ENCODE results near the gene MUC20. TPM values are rescaled to one million over a fixed set of nuclear protein-coding genes. Genes with fewer than 3 reads are reported as not detected.
"Not testable (repeated sequence)": the region's sequence is repeated elsewhere in the genome, so short reads cannot be mapped to it uniquely, and the experiment has no call there.

MUC20 gene
- total RNA-seq, 1 donor from 2014 or later, result 2.3 TPM

- Mint-ChIP-seq H3K36me3 (ENCODE audit: low read depth) (no peaks in the 10 kb centered on the region), H3K27me3 (ENCODE audit: low read depth) (peaks cover 28% of the 10 kb centered on the region), H3K9me3 (no peaks in the 10 kb centered on the region), H3K27ac (ENCODE audit: unreplicated experiment) (no peak overlapping the region), H3K4me3 (no peak overlapping the region), H3K4me1 (no peaks in the 10 kb centered on the region)
- TF ChIP-seq CTCF (conservative IDR thresholded peaks at IDR 0.05), result no peak
- DNase-seq (ENCODE audit: low read depth, low spot score), result no peak
Measured at GRCh38 chr3:195739561-195740111, 18.9 kb downstream of the MUC20 start.

GRCh38 chr3:195744437-195744836 is 23.7 kb downstream of the MUC20 start:
- no peak overlapping the region for H3K4me3 Mint-ChIP-seq
- peaks cover 2% of the 10 kb centered on the region for H3K36me3 Mint-ChIP-seq (ENCODE audit: low read depth)
- peaks cover 4% of the 10 kb centered on the region for H3K4me1 Mint-ChIP-seq
- no peaks in the 10 kb centered on the region for H3K9me3 Mint-ChIP-seq
- no peak overlapping the region for H3K27ac Mint-ChIP-seq (ENCODE audit: unreplicated experiment)
- no peak for TF ChIP-seq CTCF (conservative IDR thresholded peaks at IDR 0.05)
- DNase-seq (ENCODE audit: low read depth, low spot score), result no peak
- H3K27me3 Mint-ChIP-seq (ENCODE audit: low read depth), result peaks cover 63% of the 10 kb centered on the region

- TF ChIP-seq CTCF (conservative IDR thresholded peaks at IDR 0.05), result no peak
- Mint-ChIP-seq H3K4me1 (peaks cover 4% of the 10 kb centered on the region), H3K36me3 (ENCODE audit: low read depth) (peaks cover 2% of the 10 kb centered on the region), H3K27ac (ENCODE audit: unreplicated experiment) (no peak overlapping the region), H3K4me3 (no peak overlapping the region), H3K27me3 (ENCODE audit: low read depth) (peaks cover 56% of the 10 kb centered on the region), H3K9me3 (no peaks in the 10 kb centered on the region)
- no peak for DNase-seq (ENCODE audit: low read depth, low spot score)
Measured at GRCh38 chr3:195746346-195746745, 25.6 kb downstream of the MUC20 start.

GRCh38 chr3:195746751-195747150 is 26.0 kb downstream of the MUC20 start:
- H3K4me1 Mint-ChIP-seq, result peaks cover 4% of the 10 kb centered on the region
- TF ChIP-seq CTCF (conservative IDR thresholded peaks at IDR 0.05), result no peak
- peaks cover 2% of the 10 kb centered on the region for H3K36me3 Mint-ChIP-seq (ENCODE audit: low read depth)
- H3K27me3 Mint-ChIP-seq (ENCODE audit: low read depth), result peaks cover 54% of the 10 kb centered on the region
- no peak for DNase-seq (ENCODE audit: low read depth, low spot score)
- no peak overlapping the region for H3K27ac Mint-ChIP-seq (ENCODE audit: unreplicated experiment)
- no peaks in the 10 kb centered on the region for H3K9me3 Mint-ChIP-seq
- no peak overlapping the region for H3K4me3 Mint-ChIP-seq

- Mint-ChIP-seq H3K27ac (ENCODE audit: unreplicated experiment) (no peak overlapping the region), H3K27me3 (ENCODE audit: low read depth) (peaks cover 41% of the 10 kb centered on the region), H3K36me3 (ENCODE audit: low read depth) (peaks cover 2% of the 10 kb centered on the region), H3K4me3 (no peak overlapping the region), H3K9me3 (no peaks in the 10 kb centered on the region), H3K4me1 (peaks cover 4% of the 10 kb centered on the region)
- DNase-seq (ENCODE audit: low read depth, low spot score), result no peak
- no peak for TF ChIP-seq CTCF (conservative IDR thresholded peaks at IDR 0.05)
Measured at GRCh38 chr3:195748661-195749060, 27.9 kb downstream of the MUC20 start.

GRCh38 chr3:195749101-195749500 is 28.3 kb downstream of the MUC20 start:
- H3K27ac Mint-ChIP-seq (ENCODE audit: unreplicated experiment); H3K4me1 Mint-ChIP-seq; H3K9me3 Mint-ChIP-seq; H3K4me3 Mint-ChIP-seq; DNase-seq (ENCODE audit: low read depth, low spot score); H3K36me3 Mint-ChIP-seq (ENCODE audit: low read depth): not testable (repeated sequence)
- peaks cover 40% of the 10 kb centered on the region for H3K27me3 Mint-ChIP-seq (ENCODE audit: low read depth)

Data from neural crest cell (in vitro differentiated cells).